Peyer's patch (tissue), 4 donors: ENCODE data around the gene EFNA1.

ENCODE experiments used
- POLR2A ChIP-seq, 2 donors: fragments of 450-650 bp; IDR thresholded peaks; one replicate each; pipeline ENCODE4 v1.5.1; 2017; ENCODE audit warnings: antibody characterized with exemption in 2 of 2, mild to moderate bottlenecking in 2 of 2, moderate library complexity in 2 of 2
- TF ChIP-seq, protein P1 (sequence below), 6 experiments: fragments of 450-650 bp in 4 of 6; fragments of 200-600 bp in 2 of 6; sonication (generic) in 1 of 6; IDR thresholded peaks; one replicate each; pipeline ENCODE4 v1.5.1; 2017 to 2019; ENCODE audit warnings: antibody characterized with exemption in 6 of 6, mild to moderate bottlenecking in 3 of 6, moderate library complexity in 1 of 6

DNA sequence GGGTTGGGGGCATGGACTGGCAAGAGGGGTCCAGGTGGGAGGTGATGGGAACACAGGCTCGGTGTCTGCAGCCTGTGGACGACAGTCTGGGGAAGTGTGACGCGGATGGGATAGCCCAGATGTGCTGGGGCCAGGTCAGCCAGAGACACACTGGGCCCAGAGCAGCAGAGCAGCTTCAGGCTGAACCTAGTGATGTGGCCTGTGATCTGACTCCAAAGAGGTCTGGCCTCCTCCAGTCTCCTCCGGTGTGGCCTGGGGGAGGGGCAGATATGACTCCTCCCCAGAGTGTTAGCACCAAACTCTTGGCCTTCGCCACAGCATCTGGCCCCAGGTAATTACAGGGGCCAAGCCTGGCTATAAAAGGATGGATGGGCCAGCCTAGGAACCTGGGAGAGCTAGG is 35.5 kb upstream of the EFNA1 start:
- TF ChIP-seq, protein P1, sequence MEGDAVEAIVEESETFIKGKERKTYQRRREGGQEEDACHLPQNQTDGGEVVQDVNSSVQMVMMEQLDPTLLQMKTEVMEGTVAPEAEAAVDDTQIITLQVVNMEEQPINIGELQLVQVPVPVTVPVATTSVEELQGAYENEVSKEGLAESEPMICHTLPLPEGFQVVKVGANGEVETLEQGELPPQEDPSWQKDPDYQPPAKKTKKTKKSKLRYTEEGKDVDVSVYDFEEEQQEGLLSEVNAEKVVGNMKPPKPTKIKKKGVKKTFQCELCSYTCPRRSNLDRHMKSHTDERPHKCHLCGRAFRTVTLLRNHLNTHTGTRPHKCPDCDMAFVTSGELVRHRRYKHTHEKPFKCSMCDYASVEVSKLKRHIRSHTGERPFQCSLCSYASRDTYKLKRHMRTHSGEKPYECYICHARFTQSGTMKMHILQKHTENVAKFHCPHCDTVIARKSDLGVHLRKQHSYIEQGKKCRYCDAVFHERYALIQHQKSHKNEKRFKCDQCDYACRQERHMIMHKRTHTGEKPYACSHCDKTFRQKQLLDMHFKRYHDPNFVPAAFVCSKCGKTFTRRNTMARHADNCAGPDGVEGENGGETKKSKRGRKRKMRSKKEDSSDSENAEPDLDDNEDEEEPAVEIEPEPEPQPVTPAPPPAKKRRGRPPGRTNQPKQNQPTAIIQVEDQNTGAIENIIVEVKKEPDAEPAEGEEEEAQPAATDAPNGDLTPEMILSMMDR (IDR thresholded peaks at IDR 0.05), result no peak
- TF ChIP-seq POLR2A (IDR thresholded peaks at IDR 0.05), result no peak
